Mucosa of rectum (tissue), 2 donors: ENCODE data around the gene REXO5.

ENCODE experiments used
- H3K27ac ChIP-seq, 2 donors: one replicate each; pipeline ENCODE4 v1.7.0; 2013; ENCODE audit warnings: inconsistent platforms in 2 of 2, low read depth in 2 of 2, low read length in 2 of 2
- H3K27me3 ChIP-seq, 2 donors: one replicate each; pipeline ENCODE4 v1.7.0; 2013; ENCODE audit warnings: low read length in 2 of 2; ENCODE audit not compliant: control insufficient read depth in 2 of 2, insufficient read depth in 2 of 2
- H3K36me3 ChIP-seq, 2 donors: one replicate each; pipeline ENCODE4 v1.7.0; 2013; ENCODE audit warnings: low read length in 2 of 2; ENCODE audit not compliant: control insufficient read depth in 2 of 2, insufficient read depth in 2 of 2
- H3K4me1 ChIP-seq, 2 donors: one replicate each; pipeline ENCODE4 v1.7.0; 2013; ENCODE audit warnings: low read length in 2 of 2, mild to moderate bottlenecking in 1 of 2; ENCODE audit not compliant: control insufficient read depth in 2 of 2, insufficient read depth in 2 of 2
- H3K4me3 ChIP-seq, 2 donors: one replicate each; pipeline ENCODE4 v1.7.0; 2013; ENCODE audit warnings: low read length in 2 of 2
- H3K9ac ChIP-seq, 2 donors: one replicate each; pipeline ENCODE4 v1.7.0; 2013; ENCODE audit warnings: low read length in 2 of 2, low read depth in 1 of 2, mild to moderate bottlenecking in 1 of 2
- H3K9me3 ChIP-seq, 2 donors: one replicate each; pipeline ENCODE4 v1.7.0; 2013; ENCODE audit warnings: low read length in 2 of 2; ENCODE audit not compliant: control insufficient read depth in 2 of 2
- donor health status: healthy.
- donor health status: Normal muscosa, but diverticular disease.

Gene REXO5

DNA sequence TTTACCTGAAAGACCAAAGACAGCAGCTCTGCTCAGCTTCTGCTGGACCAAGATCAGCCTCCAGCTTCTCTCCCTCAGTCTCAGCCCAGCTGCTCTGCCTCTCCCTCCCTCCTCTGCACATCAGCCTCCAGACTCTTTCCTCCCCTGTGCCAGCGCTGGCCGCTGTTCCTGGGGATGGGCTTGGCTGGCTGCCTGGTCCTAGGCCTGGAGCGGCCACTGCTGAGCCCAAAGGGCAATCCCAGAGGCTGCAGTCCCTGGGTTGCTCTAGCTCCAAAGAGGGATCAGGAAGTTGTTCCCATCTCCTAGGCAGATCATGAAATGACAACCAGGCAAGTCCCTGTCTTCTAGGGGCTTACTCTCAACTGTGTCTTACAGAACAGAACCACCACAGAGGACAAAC lies 62.6 kb downstream of the REXO5 start:
- H3K36me3 ChIP-seq: no peaks in the 10 kb centered on the region
- no peak overlapping the region for H3K9ac ChIP-seq
- no peak overlapping the region for H3K4me3 ChIP-seq
- no peaks in the 10 kb centered on the region for H3K9me3 ChIP-seq
- peaks cover 9 to 18% of the 10 kb centered on the region in 2 donors for H3K4me1 ChIP-seq
- no peaks in the 10 kb centered on the region for H3K27me3 ChIP-seq
- H3K27ac ChIP-seq: peak overlapping the region in 1 of 2 donors; percentile 48

DNA sequence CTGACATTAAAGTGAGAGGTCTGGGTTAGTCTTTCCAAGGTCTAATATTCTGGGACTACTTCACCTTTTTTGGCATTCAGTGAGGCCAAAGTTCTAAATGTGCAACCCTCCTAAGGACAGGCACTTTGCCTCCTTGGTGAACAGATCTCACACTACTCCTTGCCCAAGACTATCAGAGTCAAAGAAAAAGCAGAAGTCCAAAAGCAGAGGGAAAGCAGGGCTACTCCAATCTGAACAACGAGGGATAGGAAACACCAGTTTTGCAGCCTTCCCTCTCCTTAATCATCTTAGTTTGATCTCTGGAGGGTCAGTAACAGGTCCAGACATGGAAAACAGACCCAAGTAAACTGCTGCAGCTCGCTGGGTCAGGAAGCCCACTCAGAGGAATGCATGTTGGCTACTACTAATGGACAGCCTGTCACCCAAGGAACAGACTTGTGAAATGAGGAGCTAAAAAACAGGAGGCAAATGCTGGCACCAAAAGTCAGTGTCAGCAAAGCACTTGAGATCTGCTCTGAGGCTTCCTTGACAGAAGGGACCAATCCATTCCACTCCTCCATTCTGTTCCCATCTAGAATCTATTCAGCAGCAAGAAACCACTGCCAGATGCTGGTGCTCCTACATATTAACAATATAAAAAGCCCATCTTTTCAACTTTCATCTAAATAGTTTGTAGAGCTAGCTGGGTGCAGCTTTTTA lies 63.9 kb downstream of the REXO5 start:
- Histone ChIP-seq H3K9me3 (no peaks in the 10 kb centered on the region), H3K36me3 (no peaks in the 10 kb centered on the region), H3K27ac (no peak overlapping the region), H3K9ac (no peak overlapping the region), H3K27me3 (no peaks in the 10 kb centered on the region), H3K4me1 (peaks cover 9 to 22% of the 10 kb centered on the region in 2 donors), H3K4me3 (no peak overlapping the region)

DNA sequence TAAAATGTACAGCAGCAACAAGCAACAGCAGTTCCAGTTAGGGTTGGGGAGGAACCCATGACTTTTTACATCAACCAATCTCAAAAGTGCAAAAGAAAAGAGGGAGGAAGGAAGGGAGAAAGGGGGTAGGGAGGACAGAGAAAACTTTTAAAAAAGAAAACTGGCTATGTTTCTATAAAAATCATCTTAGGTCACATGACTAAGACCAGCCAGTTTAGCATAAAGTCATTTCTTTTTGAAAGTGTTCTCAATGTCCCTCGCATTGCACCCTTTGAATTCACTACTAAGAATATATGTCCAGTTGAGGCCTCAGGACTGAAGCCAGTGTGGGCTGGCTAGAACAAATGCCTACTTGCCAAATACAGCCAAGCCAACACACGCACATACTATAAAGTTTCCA lies 64.9 kb downstream of the REXO5 start:
- H3K27ac ChIP-seq: no peak overlapping the region
- no peaks in the 10 kb centered on the region for H3K9me3 ChIP-seq
- H3K9ac ChIP-seq: no peak overlapping the region
- H3K36me3 ChIP-seq: no peaks in the 10 kb centered on the region
- no peaks in the 10 kb centered on the region for H3K27me3 ChIP-seq
- peaks cover 9 to 19% of the 10 kb centered on the region in 2 donors for H3K4me1 ChIP-seq
- no peak overlapping the region for H3K4me3 ChIP-seq

DNA sequence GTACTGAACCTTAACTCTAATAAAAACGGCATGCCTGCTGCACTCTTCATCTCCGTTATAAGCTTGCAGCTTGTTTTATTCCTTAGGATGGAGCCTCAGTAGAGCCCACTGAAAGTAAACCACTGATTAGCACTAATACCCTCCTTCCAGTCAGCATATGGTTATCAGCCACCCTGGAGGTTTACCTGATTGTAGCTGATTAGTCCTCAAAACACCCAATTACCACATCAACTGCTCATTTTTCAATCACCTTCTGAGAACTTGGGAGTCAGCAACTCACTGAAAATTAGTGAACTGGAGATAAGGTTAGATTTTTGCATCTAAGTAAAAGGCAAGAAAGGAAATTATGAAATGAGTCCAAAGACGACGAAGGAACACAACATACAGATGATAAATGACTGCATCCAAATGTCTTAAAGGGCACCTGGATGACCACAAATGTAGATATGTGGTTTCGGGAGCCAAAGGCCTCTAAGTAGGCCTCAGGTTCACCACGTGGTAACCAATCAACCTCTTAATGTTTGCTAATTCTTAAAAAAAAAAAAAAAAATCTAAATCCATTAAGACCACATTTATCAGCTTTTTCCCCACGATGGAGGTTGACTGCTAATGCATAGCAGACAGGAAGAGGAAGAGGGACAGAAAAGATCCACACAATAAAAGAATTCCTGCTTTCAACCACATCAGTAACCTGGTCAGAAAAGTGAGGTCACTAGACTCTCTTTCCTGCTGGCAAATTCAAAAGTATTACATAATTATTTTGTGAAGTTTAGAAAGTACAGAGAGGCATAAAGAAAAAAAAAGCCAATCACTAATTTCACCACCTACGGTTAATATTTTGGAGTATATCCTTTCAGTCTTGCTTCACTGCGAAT lies 65.9 kb downstream of the REXO5 start:
- Histone ChIP-seq H3K27ac (no peak overlapping the region), H3K27me3 (no peaks in the 10 kb centered on the region), H3K9me3 (no peaks in the 10 kb centered on the region), H3K9ac (no peak overlapping the region), H3K4me1 (peaks cover 6 to 19% of the 10 kb centered on the region in 2 donors), H3K4me3 (no peak overlapping the region), H3K36me3 (no peaks in the 10 kb centered on the region)

DNA sequence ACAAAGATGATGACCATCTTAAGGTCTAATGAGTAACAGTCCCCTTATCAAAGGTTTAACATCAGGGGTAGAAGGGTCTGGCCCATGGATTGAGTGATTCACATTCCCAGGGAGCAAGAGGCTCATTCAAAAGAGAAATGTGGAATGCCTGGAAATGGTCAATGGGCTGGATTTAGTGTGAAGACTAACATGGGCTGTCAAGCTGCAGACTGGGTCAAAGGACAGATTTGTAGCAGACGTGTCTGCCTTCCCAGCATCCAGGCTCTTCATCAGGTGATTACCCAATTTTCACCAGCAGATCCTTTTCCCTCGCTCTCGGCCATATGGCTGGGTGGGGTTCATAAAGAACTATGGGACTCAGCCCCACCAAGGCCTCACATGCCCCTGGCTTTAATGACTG lies 67.0 kb downstream of the REXO5 start:
- H3K4me1 ChIP-seq: peaks cover 6 to 19% of the 10 kb centered on the region in 2 donors
- no peaks in the 10 kb centered on the region for H3K9me3 ChIP-seq
- H3K27me3 ChIP-seq: no peaks in the 10 kb centered on the region
- no peak overlapping the region for H3K4me3 ChIP-seq
- no peak overlapping the region for H3K9ac ChIP-seq
- H3K36me3 ChIP-seq: no peaks in the 10 kb centered on the region
- no peak overlapping the region for H3K27ac ChIP-seq

DNA sequence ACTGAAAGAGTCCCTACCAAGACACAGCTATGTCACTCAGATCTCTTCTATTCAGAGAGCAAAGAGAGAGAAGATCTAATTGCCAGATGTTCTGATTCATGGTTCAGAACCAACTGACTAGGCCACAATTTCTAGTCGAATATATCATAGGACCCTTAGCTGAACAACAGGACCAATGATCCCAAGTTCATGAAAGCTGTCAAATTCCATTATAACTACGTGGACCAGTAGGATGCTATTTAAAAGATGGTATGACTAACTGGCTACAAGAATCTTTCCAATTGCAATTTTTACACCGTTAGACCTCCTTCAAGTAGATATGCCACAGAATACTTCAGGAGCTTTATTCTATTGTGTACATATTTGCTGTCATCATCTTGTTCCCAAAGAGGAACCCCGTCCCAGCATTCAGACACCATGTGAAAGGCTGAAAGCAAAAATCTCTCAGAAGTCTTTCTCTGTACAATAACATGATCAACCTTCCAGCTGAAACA lies 67.8 kb downstream of the REXO5 start:
- Histone ChIP-seq H3K27me3 (no peaks in the 10 kb centered on the region), H3K4me3 (no peak overlapping the region), H3K4me1 (peaks cover 4 to 16% of the 10 kb centered on the region in 2 donors), H3K9ac (no peak overlapping the region), H3K9me3 (no peaks in the 10 kb centered on the region), H3K36me3 (no peaks in the 10 kb centered on the region), H3K27ac (peak overlapping the region in 1 of 2 donors; percentile 10)

DNA sequence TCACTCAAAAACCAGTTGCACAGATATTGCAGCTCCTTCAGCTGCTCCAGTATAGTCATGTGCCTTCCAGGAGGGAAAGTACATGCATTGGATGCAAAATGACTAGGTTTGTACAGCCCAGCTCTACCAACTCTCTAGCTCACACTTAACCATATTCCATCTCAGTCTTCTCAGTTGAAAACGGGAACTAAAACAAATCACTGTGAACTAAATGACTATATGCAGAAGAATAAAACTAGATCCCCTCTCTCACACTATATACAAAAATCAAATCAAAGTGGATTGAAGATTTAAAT lies 69.0 kb downstream of the REXO5 start:
- H3K4me1 ChIP-seq: peaks cover 7 to 10% of the 10 kb centered on the region in 2 donors
- H3K9ac ChIP-seq: no peak overlapping the region
- no peaks in the 10 kb centered on the region for H3K27me3 ChIP-seq
- H3K36me3 ChIP-seq: no peaks in the 10 kb centered on the region
- H3K4me3 ChIP-seq: no peak overlapping the region
- no peaks in the 10 kb centered on the region for H3K9me3 ChIP-seq
- no peak overlapping the region for H3K27ac ChIP-seq

DNA sequence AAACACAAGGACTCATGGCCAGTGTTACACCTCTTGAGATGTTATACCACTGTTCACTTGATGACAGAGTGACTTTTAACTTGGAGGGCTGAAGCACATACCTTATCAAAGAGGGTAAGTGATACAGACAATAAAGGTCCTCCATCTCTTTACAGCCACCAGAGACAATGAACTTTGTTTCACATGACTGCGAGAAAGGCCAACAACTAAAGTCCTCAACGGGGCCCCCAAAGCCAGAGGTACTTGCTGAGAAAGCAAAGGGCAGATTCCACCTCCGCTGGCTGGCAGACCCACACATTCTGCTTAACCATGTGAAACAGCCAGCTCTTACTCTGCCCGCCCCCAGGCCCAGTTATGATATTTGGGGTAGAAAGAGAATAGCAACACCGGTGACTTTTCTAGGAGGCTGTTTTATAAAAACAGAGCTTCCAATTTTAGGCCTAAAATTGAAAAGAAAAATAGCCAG lies 72.4 kb downstream of the REXO5 start:
- H3K9ac ChIP-seq: no peak overlapping the region
- H3K4me1 ChIP-seq: peaks cover 13 to 23% of the 10 kb centered on the region in 2 donors
- no peaks in the 10 kb centered on the region for H3K9me3 ChIP-seq
- H3K36me3 ChIP-seq: no peaks in the 10 kb centered on the region
- no peak overlapping the region for H3K27ac ChIP-seq
- no peaks in the 10 kb centered on the region for H3K27me3 ChIP-seq
- H3K4me3 ChIP-seq: no peak overlapping the region

DNA sequence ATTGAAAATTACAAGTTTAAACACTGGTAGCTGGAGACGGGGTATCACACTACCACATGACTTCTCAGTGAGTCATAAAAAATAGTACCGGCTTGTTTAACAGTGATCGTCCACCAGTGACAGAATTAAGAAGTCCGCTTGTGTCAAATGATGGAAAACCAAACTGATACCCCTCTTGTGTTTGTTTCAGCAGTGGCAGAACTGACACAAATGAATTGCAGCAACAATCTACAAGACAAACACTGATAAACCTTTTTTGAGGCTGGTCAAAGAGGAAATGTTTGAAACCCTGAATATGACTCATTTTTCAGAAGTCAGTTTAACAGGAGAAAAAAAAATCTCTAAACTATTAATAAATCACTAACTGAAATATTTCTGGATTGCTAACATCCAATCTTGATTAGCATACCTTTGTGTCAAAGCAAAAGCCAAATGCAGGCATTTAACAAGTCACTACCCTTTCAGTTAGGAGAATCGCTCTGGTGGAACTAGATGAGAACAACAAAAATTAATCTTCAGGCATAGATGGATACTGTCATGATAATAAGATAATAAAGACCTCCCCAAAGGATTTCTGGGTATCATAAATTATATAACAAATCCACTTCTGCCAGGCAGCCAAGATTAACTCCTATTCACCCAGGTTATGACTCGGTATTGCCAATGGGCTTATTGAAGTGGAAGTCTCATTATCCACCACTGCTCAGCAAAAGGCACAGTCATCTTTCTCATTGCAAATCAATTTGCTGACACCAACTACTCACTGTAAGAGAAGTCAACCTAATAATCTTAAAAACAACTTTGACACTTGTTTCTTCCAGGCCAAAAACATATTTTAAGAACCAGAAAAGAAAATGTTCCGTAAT lies 73.1 kb downstream of the REXO5 start:
- Histone ChIP-seq H3K4me1 (peaks cover 16 to 28% of the 10 kb centered on the region in 2 donors), H3K27me3 (no peaks in the 10 kb centered on the region), H3K9ac (no peak overlapping the region), H3K4me3 (no peak overlapping the region), H3K9me3 (no peaks in the 10 kb centered on the region), H3K36me3 (no peaks in the 10 kb centered on the region), H3K27ac (no peak overlapping the region)
